Kidney (tissue), 14 donors: ENCODE measurements around the gene LYPLA2. TPM values are rescaled to one million over a fixed set of nuclear protein-coding genes. Genes with fewer than 3 reads are reported as not detected.

Experiments used
- DNase-seq, 5 donors: peaks; one replicate each; pipeline ENCODE4 v3.0.0-alpha.2; 2013 to 2020
- FAIRE-seq: peaks from 2 replicates; lab custom pipeline; 2012; peaks lifted over from hg19 to GRCh38; lab: Jason Lieb, UNC
- H3K27ac ChIP-seq, 2 donors: one replicate each; pipeline ENCODE4 v1.7.0; 2013; ENCODE audit warnings: low read depth in 2 of 2, low read length in 2 of 2, inconsistent platforms in 1 of 2
- H3K27me3 ChIP-seq: one replicate; pipeline ENCODE4 v1.7.1; 2013; ENCODE audit warnings: low read length, inconsistent platforms; ENCODE audit not compliant: control insufficient read depth, insufficient read depth
- H3K36me3 ChIP-seq, 3 donors: one replicate each; pipeline versions ENCODE4 v1.7.0 to v1.7.1; 2013; ENCODE audit warnings: low read length in 3 of 3, control low read depth in 1 of 3, inconsistent platforms in 1 of 3; ENCODE audit not compliant: insufficient read depth in 3 of 3, control insufficient read depth in 2 of 3
- H3K4me1 ChIP-seq, 3 donors: one replicate each; pipeline versions ENCODE4 v1.7.0 to v1.7.1; 2013; ENCODE audit warnings: low read length in 3 of 3, inconsistent platforms in 1 of 3, low read depth in 1 of 3; ENCODE audit not compliant: control insufficient read depth in 2 of 3, insufficient read depth in 2 of 3
- H3K4me3 ChIP-seq, 3 donors: one replicate each; pipeline versions ENCODE4 v1.7.0 to v1.8.1; 2013; ENCODE audit warnings: low read length in 3 of 3, control low read depth in 1 of 3, inconsistent platforms in 1 of 3
- H3K9ac ChIP-seq, 3 donors: one replicate each; pipeline versions ENCODE4 v1.7.0 to v1.7.1; 2013; ENCODE audit warnings: low read length in 3 of 3, control low read depth in 1 of 3, inconsistent platforms in 1 of 3
- H3K9me3 ChIP-seq, 3 donors: one replicate each; pipeline versions ENCODE4 v1.7.0 to v1.7.1; 2013; ENCODE audit warnings: low read length in 3 of 3, control low read depth in 1 of 3, inconsistent platforms in 1 of 3; ENCODE audit not compliant: control insufficient read depth in 2 of 3, insufficient read depth in 1 of 3
- intact Hi-C: fragments of 100-400 bp; cut with DNase I; formaldehyde crosslinking; loops from one replicate; pipeline ENCODE4 v1.11.1; 2022
- polyA plus RNA-seq: library from polyadenylated mRNA; stranded (reverse); fragments of 350-450 nt; fragmentation: Illumina TruSeq; extraction: RNeasy Lipid Tissue Mini Kit (QIAGEN cat#74804); gene quantifications from one replicate; pipeline ENCODE4 v1.2.3, GENCODE V29; 2014; ENCODE audit warnings: low read depth, low replicate concordance; ENCODE audit not compliant: insufficient read depth
- total RNA-seq: library from RNA; stranded (reverse); fragmentation: NEBNext Ultra II Directional; extraction: Animal tissue kit (Norgen Biotek cat#: 25700); gene quantifications from one replicate; pipeline ENCODE4 v1.2.1, GENCODE V29; 2021
- TF ChIP-seq, protein P1 (sequence below): IDR thresholded peaks from 3 replicates; pipeline ENCODE4 v1.5.1; 2012; ENCODE audit warnings: mild to moderate bottlenecking, moderate library complexity, borderline replicate concordance; ENCODE audit not compliant: insufficient read depth; ENCODE audit errors: extremely low read depth
- donor health status: control.
- donor health status: control.
- donor health status: control.
- donor health status: control.
- donor health status: control.
- donor health status: DM: yes; HTN: yes; CAD: no.
- donor health status: Normal renal cell carcinoma (clear cell type).

LYPLA2 gene
- total and polyA plus RNA-seq, 2 donors from 2014 or later: 71.3 to 133 TPM

DNA sequence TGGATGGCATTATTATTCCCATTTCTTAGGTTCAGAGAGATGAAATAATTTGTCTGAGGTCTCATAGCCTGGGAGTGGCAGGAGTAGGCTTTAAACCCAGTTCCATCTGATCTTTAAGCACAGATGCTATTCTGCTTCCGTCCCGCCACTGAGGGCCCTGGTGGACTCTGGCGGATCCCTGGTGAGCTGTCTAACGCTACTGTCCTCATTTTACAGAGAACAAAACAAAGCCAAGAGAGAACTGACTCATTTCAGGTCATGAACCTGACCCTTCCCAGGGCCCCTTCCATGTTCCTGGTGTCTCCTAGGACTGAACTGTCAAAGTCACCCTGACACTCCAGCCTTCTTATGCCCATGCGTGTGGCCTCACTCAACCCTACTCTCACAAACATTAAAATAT lies 12.7 kb downstream of the LYPLA2 start:
- Histone ChIP-seq H3K36me3 (peaks cover 3 to 23% (median 13%) of the 10 kb centered on the region in 3 donors), H3K9ac (no peak overlapping the region), H3K9me3 (no peaks in the 10 kb centered on the region), H3K4me3 (no peak overlapping the region), H3K4me1 (peaks cover 0 to 18% (median 13%) of the 10 kb centered on the region in 3 donors), H3K27ac (no peak overlapping the region), H3K27me3 (no peaks in the 10 kb centered on the region)
- FAIRE-seq: no peak
- no peak for DNase-seq
- intact Hi-C loops: no loop called here
- TF ChIP-seq, protein P1, sequence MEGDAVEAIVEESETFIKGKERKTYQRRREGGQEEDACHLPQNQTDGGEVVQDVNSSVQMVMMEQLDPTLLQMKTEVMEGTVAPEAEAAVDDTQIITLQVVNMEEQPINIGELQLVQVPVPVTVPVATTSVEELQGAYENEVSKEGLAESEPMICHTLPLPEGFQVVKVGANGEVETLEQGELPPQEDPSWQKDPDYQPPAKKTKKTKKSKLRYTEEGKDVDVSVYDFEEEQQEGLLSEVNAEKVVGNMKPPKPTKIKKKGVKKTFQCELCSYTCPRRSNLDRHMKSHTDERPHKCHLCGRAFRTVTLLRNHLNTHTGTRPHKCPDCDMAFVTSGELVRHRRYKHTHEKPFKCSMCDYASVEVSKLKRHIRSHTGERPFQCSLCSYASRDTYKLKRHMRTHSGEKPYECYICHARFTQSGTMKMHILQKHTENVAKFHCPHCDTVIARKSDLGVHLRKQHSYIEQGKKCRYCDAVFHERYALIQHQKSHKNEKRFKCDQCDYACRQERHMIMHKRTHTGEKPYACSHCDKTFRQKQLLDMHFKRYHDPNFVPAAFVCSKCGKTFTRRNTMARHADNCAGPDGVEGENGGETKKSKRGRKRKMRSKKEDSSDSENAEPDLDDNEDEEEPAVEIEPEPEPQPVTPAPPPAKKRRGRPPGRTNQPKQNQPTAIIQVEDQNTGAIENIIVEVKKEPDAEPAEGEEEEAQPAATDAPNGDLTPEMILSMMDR: no peak

DNA sequence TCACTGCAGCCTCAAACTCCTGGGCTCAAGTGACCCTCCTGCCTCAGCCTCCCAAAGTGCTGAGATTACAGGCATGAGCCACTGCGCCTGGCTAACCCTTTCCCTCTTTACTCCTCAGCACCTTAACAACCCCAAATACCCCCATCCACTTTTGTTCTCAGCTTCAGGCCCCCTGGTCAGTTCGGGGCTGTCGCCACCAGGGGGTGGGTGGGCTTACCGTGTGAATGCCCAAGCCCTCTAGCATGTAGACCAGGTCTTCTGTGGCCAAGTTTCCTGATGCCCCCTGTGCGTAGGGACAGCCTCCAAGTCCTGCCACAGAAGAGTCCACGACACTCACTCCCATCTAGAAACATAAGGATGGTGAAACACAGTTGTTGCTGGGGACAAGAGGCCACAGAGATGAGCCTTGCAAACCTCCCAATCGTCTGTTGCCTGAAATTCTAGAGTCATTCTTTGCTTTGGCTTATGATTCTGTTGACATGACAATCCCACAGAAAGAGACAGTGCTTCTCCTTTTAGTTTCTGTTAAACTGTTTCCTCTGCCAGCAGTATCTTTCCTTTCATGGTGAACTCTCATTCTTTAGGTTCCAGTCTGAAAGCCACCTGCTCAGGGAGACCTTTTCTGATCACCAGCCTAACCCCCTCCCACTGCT lies 13.4 kb downstream of the LYPLA2 start:
- no peak for DNase-seq
- no peak for FAIRE-seq

DNA sequence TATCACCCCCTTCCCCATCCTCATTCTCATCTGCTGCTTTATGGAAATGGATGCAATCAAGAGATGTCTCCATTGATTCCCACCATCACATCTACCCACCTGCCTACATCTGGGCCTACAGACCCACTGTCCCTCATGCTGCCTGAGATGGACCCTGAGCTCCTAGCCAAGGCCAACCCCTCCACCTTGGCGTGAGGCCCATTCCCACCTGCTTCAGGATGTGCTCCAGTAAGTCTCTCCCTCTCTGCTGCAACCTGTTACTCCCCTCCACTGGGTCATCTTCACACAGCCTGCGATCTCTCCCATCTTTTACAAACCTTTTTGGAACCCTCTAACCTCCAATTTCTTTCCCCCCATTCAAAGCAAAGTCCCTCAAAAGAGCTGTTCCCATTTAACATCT lies 14.1 kb downstream of the LYPLA2 start:
- Histone ChIP-seq H3K27ac (no peak overlapping the region), H3K9me3 (no peaks in the 10 kb centered on the region), H3K9ac (no peak overlapping the region), H3K4me3 (no peak overlapping the region), H3K27me3 (no peaks in the 10 kb centered on the region), H3K4me1 (peaks cover 0 to 13% (median 10%) of the 10 kb centered on the region in 3 donors), H3K36me3 (peaks cover 3 to 23% (median 13%) of the 10 kb centered on the region in 3 donors)
- no peak for FAIRE-seq
- DNase-seq: no peak
- intact Hi-C loops: no loop called here
- TF ChIP-seq, protein P1: no peak

More for the DNA sequence above, 13.4 kb downstream of the LYPLA2 start:
- intact Hi-C loops: no loop called here
- Histone ChIP-seq H3K27ac (no peak overlapping the region), H3K4me1 (peaks cover 0 to 13% (median 10%) of the 10 kb centered on the region in 3 donors), H3K9ac (no peak overlapping the region), H3K9me3 (no peaks in the 10 kb centered on the region), H3K4me3 (no peak overlapping the region), H3K27me3 (no peaks in the 10 kb centered on the region), H3K36me3 (peaks cover 3 to 23% (median 13%) of the 10 kb centered on the region in 3 donors)
- TF ChIP-seq, protein P1: no peak
